IMR-90 (cell line): ENCODE data around the gene EMX2.

Experiments used
- CHD1 ChIP-seq: IDR thresholded peaks from 2 replicates; pipeline ENCODE4 v1.6.1; 2012; ENCODE audit warnings: low read depth, low read length, improper control_type of control experiment
- CTCF ChIP-seq: conservative IDR thresholded peaks from 2 replicates; pipeline ENCODE4 v1.5.1; 2012; ENCODE audit warnings: mild to moderate bottlenecking, low read depth, low read length, improper control_type of control experiment
- FOS ChIP-seq: fragments of 150-350 bp; IDR thresholded peaks from 2 replicates; pipeline ENCODE4 v1.6.1; 2016; ENCODE audit warnings: low read depth, low read length
- MAFK ChIP-seq: IDR thresholded peaks from 2 replicates; pipeline ENCODE4 v1.6.1; 2012; ENCODE audit warnings: low read depth, low read length, improper control_type of control experiment
- MAZ ChIP-seq: IDR thresholded peaks from 2 replicates; pipeline ENCODE4 v1.6.1; 2012; ENCODE audit warnings: low read depth, mild to moderate bottlenecking, low read length, improper control_type of control experiment, moderate library complexity, borderline replicate concordance
- MXI1 ChIP-seq: IDR thresholded peaks from 2 replicates; pipeline ENCODE4 v1.6.1; 2012; ENCODE audit warnings: low read depth, mild to moderate bottlenecking, low read length, moderate library complexity, borderline replicate concordance
- POLR2A ChIP-seq: IDR thresholded peaks from 2 replicates; pipeline ENCODE4 v1.6.1; 2012; ENCODE audit warnings: mild to moderate bottlenecking, low read depth, low read length
- RAD21 ChIP-seq: IDR thresholded peaks from 2 replicates; pipeline ENCODE4 v1.6.1; 2012; ENCODE audit warnings: low read length, improper control_type of control experiment
- RCOR1 ChIP-seq: IDR thresholded peaks from 2 replicates; pipeline ENCODE4 v1.6.1; 2012; ENCODE audit warnings: mild to moderate bottlenecking, low read length, improper control_type of control experiment; ENCODE audit not compliant: insufficient replicate concordance
- RFX5 ChIP-seq: IDR thresholded peaks from 2 replicates; pipeline ENCODE4 v1.8.0; 2012; ENCODE audit warnings: low read depth, mild to moderate bottlenecking, low read length, moderate library complexity
- SMC3 ChIP-seq: fragments of 150-350 bp; IDR thresholded peaks from 2 replicates; pipeline ENCODE4 v1.6.1; 2016; ENCODE audit warnings: low read depth, mild to moderate bottlenecking, antibody characterized with exemption, low read length, moderate library complexity
- USF2 ChIP-seq: fragments of 150-350 bp; IDR thresholded peaks from 2 replicates; pipeline ENCODE4 v1.6.1; 2017; ENCODE audit warnings: mild to moderate bottlenecking, antibody characterized with exemption, low read length, low read depth

GRCh38 chr10:117555017-117555416 lies 12.5 kb downstream of the EMX2 start:
- TF ChIP-seq CTCF (no peak), MAFK (no peak), SMC3 (no peak), POLR2A (no peak), FOS (no peak), RCOR1 (no peak), RAD21 (no peak), MXI1 (no peak), CHD1 (no peak), MAZ (no peak), USF2 (no peak), RFX5 (no peak)
